Tibial nerve (tissue), 4 donors: Measurements from ENCODE around the gene STOX1. TPM values are rescaled to one million over a fixed set of nuclear protein-coding genes. Genes with fewer than 3 reads are reported as not detected.

Experiments used
- DNase-seq, 2 donors: peaks; one replicate each; pipeline ENCODE4 v3.0.0-alpha.2; 2019; ENCODE audit warnings: low spot score in 2 of 2
- H3K27ac ChIP-seq, 4 donors: fragments of 200-600 bp; sonication (generic) in 3 of 4; one replicate each; pipeline ENCODE4 v1.5.1; 2017 to 2019; ENCODE audit warnings: mild to moderate bottlenecking in 1 of 4
- H3K27me3 ChIP-seq, 2 donors: fragments of 200-600 bp; sonication (generic) in 1 of 2; one replicate each; pipeline versions ENCODE4 v1.5.1 to v1.6.0; 2017 to 2019
- H3K36me3 ChIP-seq, 3 donors: fragments of 200-600 bp; sonication (generic); one replicate each; pipeline ENCODE4 v1.5.1; 2018 to 2019
- H3K4me1 ChIP-seq, 4 donors: fragments of 200-600 bp; sonication (generic) in 3 of 4; one replicate each; pipeline ENCODE4 v1.5.1; 2017 to 2019
- H3K4me3 ChIP-seq, 4 donors: fragments of 200-600 bp; sonication (generic) in 3 of 4; one replicate each; pipeline ENCODE4 v1.5.1; 2017 to 2019; ENCODE audit warnings: mild to moderate bottlenecking in 1 of 4, moderate library complexity in 1 of 4
- H3K9me3 ChIP-seq, 4 donors: fragments of 200-600 bp; sonication (generic) in 3 of 4; one replicate each; pipeline ENCODE4 v1.5.1; 2017 to 2019
- EP300 ChIP-seq, 2 donors: sonication (generic); formaldehyde crosslinking; IDR thresholded peaks; one replicate each; pipeline ENCODE4 v1.6.1; 2017; ENCODE audit warnings: antibody characterized with exemption in 2 of 2, mild to moderate bottlenecking in 1 of 2
- POLR2A ChIP-seq, 2 donors: fragments of 450-650 bp; IDR thresholded peaks; one replicate each; pipeline ENCODE4 v1.6.1; 2017; ENCODE audit warnings: antibody characterized with exemption in 2 of 2, mild to moderate bottlenecking in 2 of 2, moderate library complexity in 2 of 2
- WGBS, 2 donors: methylation state at CpG; one replicate each; pipeline ENCODE4 v1.1.5; 2018; 5-methylcytosine and 5-hydroxymethylcytosine counted together
- total RNA-seq, 4 donors: library from RNA; depleted of rRNA; stranded (reverse); fragments of >200 nt; gene quantifications; one replicate each; pipeline ENCODE4 v1.1.0, GENCODE V29; 2016
- TF ChIP-seq, protein P1 (sequence below), 5 experiments: fragments of 200-600 bp in 3 of 5; fragments of 450-650 bp in 2 of 5; sonication (generic) in 3 of 5; IDR thresholded peaks; one replicate each; pipeline ENCODE4 v1.5.1; 2016 to 2019; ENCODE audit warnings: antibody characterized with exemption in 5 of 5, mild to moderate bottlenecking in 3 of 5, moderate library complexity in 2 of 5

STOX1 gene, protein sequence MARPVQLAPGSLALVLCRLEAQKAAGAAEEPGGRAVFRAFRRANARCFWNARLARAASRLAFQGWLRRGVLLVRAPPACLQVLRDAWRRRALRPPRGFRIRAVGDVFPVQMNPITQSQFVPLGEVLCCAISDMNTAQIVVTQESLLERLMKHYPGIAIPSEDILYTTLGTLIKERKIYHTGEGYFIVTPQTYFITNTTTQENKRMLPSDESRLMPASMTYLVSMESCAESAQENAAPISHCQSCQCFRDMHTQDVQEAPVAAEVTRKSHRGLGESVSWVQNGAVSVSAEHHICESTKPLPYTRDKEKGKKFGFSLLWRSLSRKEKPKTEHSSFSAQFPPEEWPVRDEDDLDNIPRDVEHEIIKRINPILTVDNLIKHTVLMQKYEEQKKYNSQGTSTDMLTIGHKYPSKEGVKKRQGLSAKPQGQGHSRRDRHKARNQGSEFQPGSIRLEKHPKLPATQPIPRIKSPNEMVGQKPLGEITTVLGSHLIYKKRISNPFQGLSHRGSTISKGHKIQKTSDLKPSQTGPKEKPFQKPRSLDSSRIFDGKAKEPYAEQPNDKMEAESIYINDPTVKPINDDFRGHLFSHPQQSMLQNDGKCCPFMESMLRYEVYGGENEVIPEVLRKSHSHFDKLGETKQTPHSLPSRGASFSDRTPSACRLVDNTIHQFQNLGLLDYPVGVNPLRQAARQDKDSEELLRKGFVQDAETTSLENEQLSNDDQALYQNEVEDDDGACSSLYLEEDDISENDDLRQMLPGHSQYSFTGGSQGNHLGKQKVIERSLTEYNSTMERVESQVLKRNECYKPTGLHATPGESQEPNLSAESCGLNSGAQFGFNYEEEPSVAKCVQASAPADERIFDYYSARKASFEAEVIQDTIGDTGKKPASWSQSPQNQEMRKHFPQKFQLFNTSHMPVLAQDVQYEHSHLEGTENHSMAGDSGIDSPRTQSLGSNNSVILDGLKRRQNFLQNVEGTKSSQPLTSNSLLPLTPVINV
- total RNA-seq = 1 to 10 TPM; 1.2 to 5.7 (median 3.2) TPM

DNA sequence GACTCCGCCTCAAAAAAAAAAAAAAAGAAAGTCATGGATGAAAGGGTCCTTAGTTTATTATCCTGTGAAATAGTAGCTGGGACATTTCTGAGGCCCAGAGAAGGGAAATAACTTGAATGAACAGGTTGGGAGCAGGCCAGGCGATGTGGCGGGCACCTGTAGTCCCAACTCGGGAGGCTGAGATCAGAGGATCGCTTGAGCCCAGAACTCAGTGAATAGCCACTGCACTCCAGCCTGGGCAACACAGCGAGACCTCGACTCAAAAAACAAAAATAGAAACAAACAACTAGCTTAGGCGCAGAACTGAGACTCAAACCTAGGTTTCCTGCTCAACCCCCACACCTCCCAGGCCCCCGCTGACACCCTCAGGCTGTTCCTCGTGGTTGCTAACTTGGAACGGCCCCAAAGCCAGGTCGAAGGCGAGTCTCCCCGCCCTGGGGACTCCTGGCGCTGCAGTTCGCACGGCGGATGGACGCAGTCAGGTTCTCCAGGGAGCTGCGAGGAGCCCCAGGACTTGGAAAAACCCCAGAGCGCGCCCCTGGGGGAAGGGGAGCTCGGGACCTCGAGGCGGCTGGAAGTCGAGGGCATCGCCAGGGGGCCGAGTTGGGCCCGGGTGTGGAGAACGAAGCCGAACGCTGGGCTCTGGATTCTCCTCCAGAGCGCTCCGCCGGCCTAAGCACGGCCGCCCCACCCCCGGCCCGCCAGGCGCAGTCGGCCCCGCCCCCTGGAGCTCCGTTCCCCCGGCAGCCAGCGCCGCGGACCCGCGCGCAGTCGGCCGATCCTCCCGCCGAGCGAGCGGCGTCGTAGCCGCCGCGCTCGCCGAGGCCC, at the start of gene STOX1:
STOX1 (plus strand) TSS at position 768 of the 828 bp plus-strand sequence. CDS start 93 bp downstream, outside the sequence.
- peaks cover 0 to 8% of the 10 kb centered on the region in 2 donors for H3K27me3 ChIP-seq
- no peak for DNase-seq
- peak within 1 kb of the TSS; percentile 54 to 70 (median 62) for H3K4me3 ChIP-seq
- peaks cover 0 to 11% (median 4%) of the 10 kb centered on the region in 4 donors for H3K4me1 ChIP-seq
- 7 to 13% methylated on average over 24 to 52 of the region's 63 CpGs for WGBS, 2 donors
- H3K36me3 ChIP-seq = no peaks in the 10 kb centered on the region
- peak within 1 kb of the TSS in 1 of 4 donors; percentile 18 for H3K27ac ChIP-seq
- TF ChIP-seq, protein P1, sequence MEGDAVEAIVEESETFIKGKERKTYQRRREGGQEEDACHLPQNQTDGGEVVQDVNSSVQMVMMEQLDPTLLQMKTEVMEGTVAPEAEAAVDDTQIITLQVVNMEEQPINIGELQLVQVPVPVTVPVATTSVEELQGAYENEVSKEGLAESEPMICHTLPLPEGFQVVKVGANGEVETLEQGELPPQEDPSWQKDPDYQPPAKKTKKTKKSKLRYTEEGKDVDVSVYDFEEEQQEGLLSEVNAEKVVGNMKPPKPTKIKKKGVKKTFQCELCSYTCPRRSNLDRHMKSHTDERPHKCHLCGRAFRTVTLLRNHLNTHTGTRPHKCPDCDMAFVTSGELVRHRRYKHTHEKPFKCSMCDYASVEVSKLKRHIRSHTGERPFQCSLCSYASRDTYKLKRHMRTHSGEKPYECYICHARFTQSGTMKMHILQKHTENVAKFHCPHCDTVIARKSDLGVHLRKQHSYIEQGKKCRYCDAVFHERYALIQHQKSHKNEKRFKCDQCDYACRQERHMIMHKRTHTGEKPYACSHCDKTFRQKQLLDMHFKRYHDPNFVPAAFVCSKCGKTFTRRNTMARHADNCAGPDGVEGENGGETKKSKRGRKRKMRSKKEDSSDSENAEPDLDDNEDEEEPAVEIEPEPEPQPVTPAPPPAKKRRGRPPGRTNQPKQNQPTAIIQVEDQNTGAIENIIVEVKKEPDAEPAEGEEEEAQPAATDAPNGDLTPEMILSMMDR (IDR thresholded peaks at IDR 0.05) = no peak
- no peak for TF ChIP-seq EP300 (IDR thresholded peaks at IDR 0.05)
- TF ChIP-seq POLR2A (IDR thresholded peaks at IDR 0.05) = no peak
- no peaks in the 10 kb centered on the region for H3K9me3 ChIP-seq

DNA sequence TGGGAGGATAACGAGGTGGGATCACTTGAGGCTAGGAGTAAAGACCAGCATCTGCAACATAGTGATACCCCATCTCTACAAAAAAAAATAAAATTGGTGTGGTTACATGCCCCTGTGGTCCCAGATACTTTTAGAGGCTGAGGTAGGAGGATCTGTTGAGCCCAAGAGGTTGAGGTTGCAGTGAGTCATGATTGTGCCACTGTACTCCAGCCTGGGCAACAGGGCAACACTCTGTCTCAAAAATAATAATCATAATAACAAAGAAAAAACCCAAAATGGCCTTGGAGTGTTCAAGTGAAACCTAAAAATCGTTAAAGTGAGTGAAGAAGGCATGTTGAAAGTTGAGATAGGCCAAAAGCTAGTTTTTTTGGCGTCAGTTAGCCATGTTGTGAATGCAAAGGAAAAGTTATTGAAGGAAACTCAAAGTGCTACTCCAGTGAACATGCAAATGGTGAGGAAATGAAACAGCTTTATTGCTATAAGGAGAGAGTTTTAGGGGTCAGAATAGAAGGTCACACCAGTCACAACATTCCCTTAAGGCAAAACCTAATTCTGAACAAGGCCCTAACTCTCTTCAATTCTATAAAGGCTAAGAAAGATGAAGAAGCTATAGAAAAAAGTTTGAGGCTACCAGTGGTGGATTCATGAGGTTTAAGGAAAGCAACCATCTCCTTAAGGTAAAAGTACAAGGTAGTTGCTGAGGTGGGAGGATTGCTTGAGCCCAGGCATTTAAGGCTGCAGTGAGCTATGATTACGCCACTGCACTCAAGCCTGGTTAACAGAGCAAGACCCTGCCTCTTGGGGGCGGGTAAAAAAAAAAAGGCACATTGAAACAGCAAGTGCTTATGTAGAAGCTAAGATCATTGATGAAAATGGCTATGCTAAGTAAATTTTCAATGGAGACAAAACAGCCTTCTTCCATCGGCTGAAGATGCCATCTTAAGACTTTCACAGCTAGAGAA, 45.4 kb upstream of the STOX1 start:
- Histone ChIP-seq H3K4me1 (no peaks in the 10 kb centered on the region), H3K9me3 (no peaks in the 10 kb centered on the region), H3K36me3 (peaks cover 0 to 99% (median 4%) of the 10 kb centered on the region in 3 donors), H3K27ac (no peak overlapping the region), H3K4me3 (no peak overlapping the region), H3K27me3 (no peaks in the 10 kb centered on the region)
- TF ChIP-seq, protein P1 (IDR thresholded peaks at IDR 0.05) = no peak
- TF ChIP-seq POLR2A (IDR thresholded peaks at IDR 0.05) (no peak), EP300 (IDR thresholded peaks at IDR 0.05) (no peak)
- WGBS, 2 donors = 86 to 88% methylated on average over 6 of the region's 6 CpGs
- no peak for DNase-seq

DNA sequence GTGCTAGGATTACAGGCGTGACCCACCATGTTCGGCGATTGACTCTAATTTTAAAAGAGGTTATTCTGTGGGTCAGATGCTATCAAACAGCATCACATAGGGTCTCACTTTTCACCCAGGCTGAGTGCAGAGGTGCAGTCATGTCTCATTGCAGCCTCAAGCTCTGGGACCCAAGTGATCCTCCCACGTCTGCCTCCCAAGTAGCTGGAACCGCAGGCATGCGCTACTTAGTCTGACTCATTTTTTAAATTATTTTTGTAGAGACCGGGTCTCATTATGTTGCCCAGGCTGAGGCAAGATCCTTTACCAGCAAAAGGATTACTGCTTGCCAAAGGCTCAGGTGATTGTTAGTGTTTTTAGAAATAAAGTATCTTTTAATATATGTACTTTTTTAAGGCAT, 42.9 kb upstream of the STOX1 start:
- Histone ChIP-seq H3K36me3 (peaks cover 0 to 99% (median 24%) of the 10 kb centered on the region in 3 donors), H3K4me1 (no peaks in the 10 kb centered on the region), H3K27me3 (no peaks in the 10 kb centered on the region), H3K4me3 (no peak overlapping the region), H3K9me3 (no peaks in the 10 kb centered on the region), H3K27ac (no peak overlapping the region)
- TF ChIP-seq POLR2A (IDR thresholded peaks at IDR 0.05) (no peak), EP300 (IDR thresholded peaks at IDR 0.05) (no peak)
- TF ChIP-seq, protein P1 (IDR thresholded peaks at IDR 0.05) = no peak
- no peak for DNase-seq
- 87 to 95% methylated on average over 7 of the region's 7 CpGs for WGBS, 2 donors

DNA sequence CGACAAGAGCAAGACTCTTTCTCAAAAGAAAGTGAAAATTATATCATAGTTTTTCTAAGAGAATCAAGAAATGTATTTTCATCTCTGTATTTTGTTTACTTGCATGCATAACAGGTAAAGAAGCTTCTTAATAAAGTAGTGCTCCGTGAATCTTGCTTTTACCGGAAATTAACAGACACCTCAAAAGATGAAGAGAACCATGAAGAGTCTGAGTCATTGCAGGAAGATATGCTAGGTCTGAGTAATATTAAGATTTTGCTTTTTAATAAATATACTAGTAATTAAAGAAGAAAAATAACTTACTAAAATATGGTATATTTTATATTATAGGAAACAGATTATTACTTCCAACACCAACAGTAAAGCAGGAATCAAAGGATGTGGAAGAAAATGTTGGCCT, 39.5 kb upstream of the STOX1 start:
- Histone ChIP-seq H3K36me3 (peaks cover 0 to 99% (median 31%) of the 10 kb centered on the region in 3 donors), H3K4me3 (no peak overlapping the region), H3K4me1 (no peaks in the 10 kb centered on the region), H3K27me3 (no peaks in the 10 kb centered on the region), H3K9me3 (no peaks in the 10 kb centered on the region), H3K27ac (no peak overlapping the region)
- TF ChIP-seq POLR2A (IDR thresholded peaks at IDR 0.05) (no peak), EP300 (IDR thresholded peaks at IDR 0.05) (no peak)
- TF ChIP-seq, protein P1 (IDR thresholded peaks at IDR 0.05) = no peak
- no peak for DNase-seq
- 93 to 94% methylated on average over 3 of the region's 3 CpGs for WGBS, 2 donors
